Subcutaneous abdominal adipose tissue (tissue), 5 donors: ENCODE results near the gene KLHL8.

Experiments
- H3K27ac ChIP-seq: one replicate; pipeline ENCODE4 v1.7.0; 2013; ENCODE audit warnings: low read depth, mild to moderate bottlenecking, inconsistent platforms, low read length, moderate library complexity
- H3K27me3 ChIP-seq, 5 donors: one replicate each; pipeline ENCODE4 v1.7.0; 2013; ENCODE audit warnings: low read length in 5 of 5, inconsistent platforms in 1 of 5; ENCODE audit not compliant: control insufficient read depth in 5 of 5, insufficient read depth in 4 of 5
- H3K36me3 ChIP-seq, 5 donors: one replicate each; pipeline ENCODE4 v1.7.0; 2013; ENCODE audit warnings: low read length in 5 of 5; ENCODE audit not compliant: control insufficient read depth in 5 of 5, insufficient read depth in 5 of 5
- H3K4me1 ChIP-seq, 5 donors: one replicate each; pipeline ENCODE4 v1.7.0; 2013; ENCODE audit warnings: low read length in 5 of 5, mild to moderate bottlenecking in 3 of 5, moderate library complexity in 1 of 5; ENCODE audit not compliant: control insufficient read depth in 5 of 5, insufficient read depth in 5 of 5
- H3K4me3 ChIP-seq, 5 donors: one replicate each; pipeline ENCODE4 v1.7.0; 2013; ENCODE audit warnings: low read length in 5 of 5, low read depth in 1 of 5
- H3K9ac ChIP-seq, 5 donors: one replicate each; pipeline ENCODE4 v1.7.0; 2013; ENCODE audit warnings: low read length in 5 of 5, mild to moderate bottlenecking in 4 of 5, moderate library complexity in 3 of 5
- H3K9me3 ChIP-seq, 5 donors: one replicate each; pipeline ENCODE4 v1.7.0; 2013; ENCODE audit warnings: low read length in 5 of 5; ENCODE audit not compliant: control insufficient read depth in 5 of 5
- donor health status: healthy.
- donor health status: healthy.
- donor health status: healthy.
- donor health status: healthy.
- donor health status: healthy.

The KLHL8 gene

GRCh38 chr4:87188048-87188447 lies 32.4 kb downstream of the KLHL8 start:
- H3K9me3 ChIP-seq: no peaks in the 10 kb centered on the region
- no peak overlapping the region for H3K9ac ChIP-seq
- H3K27me3 ChIP-seq: no peaks in the 10 kb centered on the region
- H3K4me3 ChIP-seq: no peak overlapping the region
- H3K27ac ChIP-seq: no peak overlapping the region
- peaks cover 0 to 4% (median 0%) of the 10 kb centered on the region in 5 donors for H3K36me3 ChIP-seq
- peaks cover 0 to 6% (median 0%) of the 10 kb centered on the region in 5 donors for H3K4me1 ChIP-seq

GRCh38 chr4:87185146-87185870 lies 35.1 kb downstream of the KLHL8 start:
- H3K4me3 ChIP-seq: no peak overlapping the region
- no peaks in the 10 kb centered on the region for H3K9me3 ChIP-seq
- H3K27ac ChIP-seq: no peak overlapping the region
- H3K36me3 ChIP-seq: no peaks in the 10 kb centered on the region
- H3K4me1 ChIP-seq: peaks cover 0 to 6% (median 0%) of the 10 kb centered on the region in 5 donors
- H3K27me3 ChIP-seq: no peaks in the 10 kb centered on the region
- H3K9ac ChIP-seq: no peak overlapping the region

GRCh38 chr4:87180767-87181166 lies 39.7 kb downstream of the KLHL8 start:
- no peak overlapping the region for H3K9ac ChIP-seq
- peaks cover 0 to 3% (median 0%) of the 10 kb centered on the region in 5 donors for H3K36me3 ChIP-seq
- H3K4me3 ChIP-seq: no peak overlapping the region
- H3K27me3 ChIP-seq: no peaks in the 10 kb centered on the region
- no peak overlapping the region for H3K27ac ChIP-seq
- no peaks in the 10 kb centered on the region for H3K4me1 ChIP-seq
- no peaks in the 10 kb centered on the region for H3K9me3 ChIP-seq

- H3K4me3 ChIP-seq: no peak overlapping the region
- H3K27ac ChIP-seq: no peak overlapping the region
- H3K4me1 ChIP-seq: no peaks in the 10 kb centered on the region
- H3K9ac ChIP-seq: no peak overlapping the region
- H3K9me3 ChIP-seq: no peaks in the 10 kb centered on the region
- peaks cover 0 to 4% (median 0%) of the 10 kb centered on the region in 5 donors for H3K36me3 ChIP-seq
- no peaks in the 10 kb centered on the region for H3K27me3 ChIP-seq
These were observed 40.7 kb downstream of the KLHL8 start for GRCh38 chr4:87179751-87180150.

- Histone ChIP-seq H3K36me3 (peaks cover 0 to 14% (median 6%) of the 10 kb centered on the region in 5 donors), H3K4me3 (no peak overlapping the region), H3K9me3 (no peaks in the 10 kb centered on the region), H3K9ac (no peak overlapping the region), H3K27me3 (no peaks in the 10 kb centered on the region), H3K4me1 (no peaks in the 10 kb centered on the region), H3K27ac (no peak overlapping the region)
These were observed 45.7 kb downstream of the KLHL8 start for GRCh38 chr4:87174672-87175071.

- Histone ChIP-seq H3K9me3 (no peaks in the 10 kb centered on the region), H3K27me3 (no peaks in the 10 kb centered on the region), H3K4me3 (no peak overlapping the region), H3K9ac (no peak overlapping the region), H3K36me3 (peaks cover 2 to 16% (median 14%) of the 10 kb centered on the region in 5 donors), H3K4me1 (no peaks in the 10 kb centered on the region), H3K27ac (no peak overlapping the region)
These were observed 48.5 kb downstream of the KLHL8 start for GRCh38 chr4:87171944-87172343.

- Histone ChIP-seq H3K9me3 (no peaks in the 10 kb centered on the region), H3K9ac (no peak overlapping the region), H3K4me1 (no peaks in the 10 kb centered on the region), H3K27me3 (no peaks in the 10 kb centered on the region), H3K4me3 (no peak overlapping the region), H3K27ac (no peak overlapping the region), H3K36me3 (peaks cover 6 to 26% (median 20%) of the 10 kb centered on the region in 5 donors)
These were observed 54.0 kb downstream of the KLHL8 start for GRCh38 chr4:87166296-87166854.

GRCh38 chr4:87165892-87166291 lies 54.5 kb downstream of the KLHL8 start:
- Histone ChIP-seq H3K27ac (no peak overlapping the region), H3K9ac (no peak overlapping the region), H3K4me3 (no peak overlapping the region), H3K4me1 (no peaks in the 10 kb centered on the region), H3K36me3 (peaks cover 6 to 26% (median 20%) of the 10 kb centered on the region in 5 donors), H3K9me3 (no peaks in the 10 kb centered on the region), H3K27me3 (no peaks in the 10 kb centered on the region)

GRCh38 chr4:87153078-87153870 lies 67.1 kb downstream of the KLHL8 start:
- Histone ChIP-seq H3K4me3 (no peak overlapping the region), H3K4me1 (peaks cover 0 to 5% (median 4%) of the 10 kb centered on the region in 5 donors), H3K27ac (no peak overlapping the region), H3K9me3 (no peaks in the 10 kb centered on the region), H3K36me3 (no peaks in the 10 kb centered on the region), H3K27me3 (no peaks in the 10 kb centered on the region), H3K9ac (no peak overlapping the region)
